HepG2 (cell line): Measurements from ENCODE around the gene KCNJ1. TPM values are rescaled to one million over a fixed set of nuclear protein-coding genes. Genes with fewer than 3 reads are reported as not detected.

Source experiments
- KDM4B ChIP-seq: sonication (generic); formaldehyde crosslinking; IDR thresholded peaks from 2 replicates; pipeline ENCODE4 v1.4.0; 2020; ENCODE audit warnings: missing genetic modification reagents
- PRMT3 ChIP-seq: sonication (generic); formaldehyde crosslinking; IDR thresholded peaks from 2 replicates; pipeline ENCODE4 v1.8.1; 2022; ENCODE audit warnings: low read depth, mild to moderate bottlenecking, moderate library complexity, missing genetic modification reagents, borderline replicate concordance
- RBFOX2 ChIP-seq: fragments of 200-400 bp; formaldehyde crosslinking; IDR thresholded peaks from 2 replicates; pipeline ENCODE4 v1.6.1; 2017; ENCODE audit warnings: low read depth, mild to moderate bottlenecking, low read length
- THAP9 ChIP-seq: sonication (generic); formaldehyde crosslinking; IDR thresholded peaks from 2 replicates; pipeline ENCODE4; 2020; ENCODE audit warnings: missing genetic modification reagents, mild to moderate bottlenecking, borderline replicate concordance
- ZBTB34 ChIP-seq: sonication (generic); formaldehyde crosslinking; IDR thresholded peaks from 2 replicates; pipeline ENCODE4 v1.8.0; 2022; ENCODE audit warnings: mild to moderate bottlenecking, missing genetic modification reagents
- ZBTB40 ChIP-seq, 2 experiments: fragments of 450-650 bp in 1 of 2; sonication (generic) in 1 of 2; formaldehyde crosslinking in 1 of 2; IDR thresholded peaks; 2 replicates each; pipeline versions ENCODE4 v1.6.1 to v1.8.0; 2016 to 2022; ENCODE audit warnings: antibody characterized with exemption in 1 of 2, mild to moderate bottlenecking in 1 of 2, missing genetic modification reagents in 1 of 2
- ZNF18 ChIP-seq: sonication (generic); formaldehyde crosslinking; IDR thresholded peaks from 2 replicates; pipeline ENCODE4 v1.8.0; 2022; ENCODE audit warnings: mild to moderate bottlenecking, missing genetic modification reagents; ENCODE audit not compliant: insufficient replicate concordance
- ZNF275 ChIP-seq: sonication (generic); formaldehyde crosslinking; IDR thresholded peaks from 2 replicates; pipeline ENCODE4 v1.8.0; 2022; ENCODE audit warnings: missing genetic modification reagents, mild to moderate bottlenecking, inconsistent platforms, borderline replicate concordance
- ZNF510 ChIP-seq: sonication (generic); formaldehyde crosslinking; IDR thresholded peaks from 2 replicates; pipeline ENCODE4 v1.4.0; 2020; ENCODE audit warnings: low read depth, mild to moderate bottlenecking, missing genetic modification reagents
- polyA plus RNA-seq, 8 experiments: library from polyadenylated mRNA; depleted of rRNA in 3 of 8; stranded (reverse) in 7 of 8; unstranded in 1 of 8; fragments of >200 nt; fragmentation: Illumina TruSeq in 4 of 8; extraction: Trizol in 4 of 8; gene quantifications; 2 replicates each; pipeline versions ENCODE4 v1.2.1 to v1.2.3, GENCODE V29; 2011 to 2016; ENCODE audit warnings: low read depth in 4 of 8, missing spikeins in 1 of 8, mixed read lengths in 1 of 8; ENCODE audit not compliant: insufficient read depth in 1 of 8
- total RNA-seq, 5 experiments: library from RNA; depleted of rRNA; stranded (reverse); fragments of >200 nt; fragmentation: Illumina TruSeq; extraction: Trizol; gene quantifications; 2 replicates each; pipeline ENCODE4 v1.2.3, GENCODE V29; 2016; ENCODE audit warnings: low read depth in 1 of 5

KCNJ1 gene
- total and polyA plus RNA-seq, 2 of the 13 experiments (the other 11 are each of a cell fraction or from before 2014, with no cell fraction given), result not detected

GRCh38 chr11:128891913-128892398 is 24.9 kb upstream of the KCNJ1 start (continued):
- TF ChIP-seq ZBTB40 (IDR thresholded peaks at IDR 0.05), result no peak
- TF ChIP-seq ZBTB40 (CRISPR knock-in tag; IDR thresholded peaks at IDR 0.05), result no peak
- TF ChIP-seq ZNF275 (CRISPR knock-in tag), result no peak
- TF ChIP-seq RBFOX2, result no peak
- TF ChIP-seq PRMT3 (CRISPR knock-in tag), result no peak
- no peak for TF ChIP-seq KDM4B (CRISPR knock-in tag)
- TF ChIP-seq ZNF18, result no peak
- TF ChIP-seq ZBTB34 (CRISPR knock-in tag), result no peak
- no peak for TF ChIP-seq ZNF510 (CRISPR knock-in tag)
- TF ChIP-seq THAP9, result no peak
